Endothelial cell of umbilical vein (primary cell): ENCODE measurements around the gene CNKSR3.

ENCODE experiments used
- EZH2 ChIP-seq: IDR thresholded peaks from 2 replicates; pipeline ENCODE4 v1.6.1; 2012; ENCODE audit warnings: borderline replicate concordance, low read depth, mild to moderate bottlenecking, moderate library complexity, low read length, inconsistent platforms; ENCODE audit not compliant: severe bottlenecking
- MYC ChIP-seq: IDR thresholded peaks from one replicate; pipeline ENCODE4 v1.6.1; 2011; ENCODE audit warnings: mild to moderate bottlenecking, low read depth, low read length
- POLR2A ChIP-seq: IDR thresholded peaks from 2 replicates; pipeline ENCODE4 v1.6.1; 2012; ENCODE audit warnings: low read depth, mild to moderate bottlenecking, control low read depth, low read length
- POLR2AphosphoS5 ChIP-seq: IDR thresholded peaks from 2 replicates; pipeline ENCODE4 v1.6.1; 2012; ENCODE audit warnings: low read depth, mild to moderate bottlenecking, control low read depth, low read length, moderate library complexity; ENCODE audit not compliant: insufficient read depth
- TF ChIP-seq, protein P1 (sequence below), 2 donors: IDR thresholded peaks; 1 replicate in 1 of 2; 2 replicates in 1 of 2; pipeline ENCODE4 v1.5.1; 2011; ENCODE audit warnings: low read length in 2 of 2, mild to moderate bottlenecking in 2 of 2, moderate library complexity in 2 of 2, control low read depth in 1 of 2, inconsistent platforms in 1 of 2, low read depth in 1 of 2; ENCODE audit not compliant: insufficient read depth in 1 of 2; ENCODE audit errors: extremely low read depth in 1 of 2
- TF ChIP-seq, protein P2 (sequence below): IDR thresholded peaks from 2 replicates; pipeline ENCODE4 v1.6.1; 2011; ENCODE audit not compliant: insufficient read depth, insufficient read length

DNA sequence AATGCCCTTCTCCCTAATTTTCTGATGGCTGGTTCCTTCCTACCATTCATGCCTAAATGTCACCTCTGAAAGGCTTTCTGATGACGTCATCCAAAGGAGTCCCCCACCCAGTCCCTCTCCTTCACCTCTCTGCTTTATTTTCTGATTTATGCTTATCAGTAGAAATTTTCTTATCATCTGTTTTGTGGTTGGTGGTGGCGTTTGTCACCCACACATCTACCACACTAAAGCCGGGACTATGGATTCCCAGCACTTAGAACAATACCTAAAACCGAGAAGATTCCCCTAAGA is 9.0 kb downstream of the CNKSR3 start:
- TF ChIP-seq, protein P1, sequence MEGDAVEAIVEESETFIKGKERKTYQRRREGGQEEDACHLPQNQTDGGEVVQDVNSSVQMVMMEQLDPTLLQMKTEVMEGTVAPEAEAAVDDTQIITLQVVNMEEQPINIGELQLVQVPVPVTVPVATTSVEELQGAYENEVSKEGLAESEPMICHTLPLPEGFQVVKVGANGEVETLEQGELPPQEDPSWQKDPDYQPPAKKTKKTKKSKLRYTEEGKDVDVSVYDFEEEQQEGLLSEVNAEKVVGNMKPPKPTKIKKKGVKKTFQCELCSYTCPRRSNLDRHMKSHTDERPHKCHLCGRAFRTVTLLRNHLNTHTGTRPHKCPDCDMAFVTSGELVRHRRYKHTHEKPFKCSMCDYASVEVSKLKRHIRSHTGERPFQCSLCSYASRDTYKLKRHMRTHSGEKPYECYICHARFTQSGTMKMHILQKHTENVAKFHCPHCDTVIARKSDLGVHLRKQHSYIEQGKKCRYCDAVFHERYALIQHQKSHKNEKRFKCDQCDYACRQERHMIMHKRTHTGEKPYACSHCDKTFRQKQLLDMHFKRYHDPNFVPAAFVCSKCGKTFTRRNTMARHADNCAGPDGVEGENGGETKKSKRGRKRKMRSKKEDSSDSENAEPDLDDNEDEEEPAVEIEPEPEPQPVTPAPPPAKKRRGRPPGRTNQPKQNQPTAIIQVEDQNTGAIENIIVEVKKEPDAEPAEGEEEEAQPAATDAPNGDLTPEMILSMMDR (IDR thresholded peaks at IDR 0.05; ENCODE audit: extremely low read depth in 1 of 2, insufficient read depth in 1 of 2, low read depth in 1 of 2, low read length in 2 of 2), result no peak
- TF ChIP-seq POLR2A (no peak), EZH2 (no peak), POLR2AphosphoS5 (no peak), MYC (no peak)
- TF ChIP-seq, protein P2, sequence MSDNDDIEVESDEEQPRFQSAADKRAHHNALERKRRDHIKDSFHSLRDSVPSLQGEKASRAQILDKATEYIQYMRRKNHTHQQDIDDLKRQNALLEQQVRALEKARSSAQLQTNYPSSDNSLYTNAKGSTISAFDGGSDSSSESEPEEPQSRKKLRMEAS, result no peak
